CD4-positive, CD25-positive, alpha-beta regulatory T cell (primary cell): Measurements from ENCODE around the gene MYH8. TPM values are rescaled to one million over a fixed set of nuclear protein-coding genes. Genes with fewer than 3 reads are reported as not detected.

ENCODE experiments used
- ATAC-seq, 2 donors: fragments of 150-1000 bp; cut with Tn5 transposase; one replicate each; pipeline ENCODE4 v1.10.0; 2021; ENCODE audit warnings: low read depth in 2 of 2, moderate number of reproducible peaks in 2 of 2, moderate library complexity in 1 of 2
- DNase-seq, 3 donors: peaks; one replicate each; pipeline versions ENCODE4 v3.0.0 to v3.0.0-alpha.2; 2012 to 2022; ENCODE audit warnings: mixed read lengths in 1 of 3
- H3K27ac ChIP-seq: one replicate; pipeline ENCODE4 v1.7.0; 2013; ENCODE audit warnings: mild to moderate bottlenecking, low read length; ENCODE audit not compliant: insufficient read depth, poor library complexity, severe bottlenecking
- H3K27me3 ChIP-seq: one replicate; pipeline ENCODE4 v1.7.0; 2013; ENCODE audit warnings: low read length; ENCODE audit not compliant: control insufficient read depth, insufficient read depth
- H3K36me3 ChIP-seq: one replicate; pipeline ENCODE4 v1.7.0; 2013; ENCODE audit warnings: mild to moderate bottlenecking, low read length, moderate library complexity; ENCODE audit not compliant: control insufficient read depth, insufficient read depth
- H3K4me1 ChIP-seq: 2 replicates; pipeline ENCODE4 v1.7.0; 2013; ENCODE audit warnings: mild to moderate bottlenecking, low read length; ENCODE audit not compliant: insufficient read depth, control insufficient read depth, poor library complexity, severe bottlenecking
- H3K4me3 ChIP-seq: one replicate; pipeline ENCODE4 v1.7.0; 2013; ENCODE audit warnings: low read depth, mild to moderate bottlenecking, low read length, moderate library complexity
- H3K9me3 ChIP-seq, 2 experiments: 1 replicate in 1 of 2; 2 replicates in 1 of 2; pipeline ENCODE4 v1.7.0; 2013; ENCODE audit warnings: low read length in 2 of 2, mild to moderate bottlenecking in 1 of 2, moderate library complexity in 1 of 2; ENCODE audit not compliant: control insufficient read depth in 2 of 2
- H3K27ac Mint-ChIP-seq, 3 donors: one replicate each; pipeline ENCODE4 v1.8.0; 2020 to 2022; ENCODE audit warnings: mild to moderate bottlenecking in 3 of 3, mixed read lengths in 3 of 3, moderate library complexity in 2 of 3
- H3K27me3 Mint-ChIP-seq: one replicate; pipeline ENCODE4 v1.8.0; 2022; ENCODE audit warnings: mild to moderate bottlenecking, mixed read lengths
- H3K36me3 Mint-ChIP-seq: one replicate; pipeline ENCODE4 v1.8.0; 2020; ENCODE audit warnings: mixed read lengths
- H3K4me1 Mint-ChIP-seq, 4 donors: one replicate each; pipeline ENCODE4 v1.8.0; 2020 to 2022; ENCODE audit warnings: mixed read lengths in 4 of 4, mild to moderate bottlenecking in 1 of 4
- H3K4me3 Mint-ChIP-seq, 4 donors: one replicate each; pipeline ENCODE4 v1.8.0; 2020 to 2022; ENCODE audit warnings: mild to moderate bottlenecking in 4 of 4, mixed read lengths in 4 of 4, moderate library complexity in 3 of 4
- H3K9me3 Mint-ChIP-seq, 7 donors: one replicate each; pipeline ENCODE4 v1.8.0; 2020 to 2022; ENCODE audit warnings: mixed read lengths in 7 of 7, mild to moderate bottlenecking in 3 of 7, moderate library complexity in 2 of 7
- polyA plus RNA-seq, 4 donors: library from polyadenylated mRNA; unstranded; fragments of 300-500 nt; fragmentation: Illumina TruSeq; gene quantifications; one replicate each; pipeline ENCODE4 v1.2.3, GENCODE V29; 2021
- total RNA-seq: library from RNA; stranded (reverse); gene quantifications from one replicate; pipeline ENCODE4 v1.2.3, GENCODE V29; 2022

MYH8 gene
- total and polyA plus RNA-seq, 5 donors from 2014 or later: not detected

GRCh38 chr17:10380631-10381408 is 40.9 kb downstream of the MYH8 start:
- Mint-ChIP-seq H3K36me3 (no peaks in the 10 kb centered on the region), H3K27me3 (no peaks in the 10 kb centered on the region), H3K4me3 (no peak overlapping the region), H3K27ac (no peak overlapping the region), H3K4me1 (no peaks in the 10 kb centered on the region), H3K9me3 (no peaks in the 10 kb centered on the region)
- H3K4me3 ChIP-seq: no peak overlapping the region
- DNase-seq: no peak
- no peaks in the 10 kb centered on the region for H3K9me3 ChIP-seq
- H3K27me3 ChIP-seq: no peaks in the 10 kb centered on the region
- no peak for ATAC-seq
- H3K36me3 ChIP-seq: no peaks in the 10 kb centered on the region
- H3K4me1 ChIP-seq: no peaks in the 10 kb centered on the region
- H3K27ac ChIP-seq: no peak overlapping the region

- no peak within 1 kb of the TSS for H3K27ac Mint-ChIP-seq
- H3K9me3 Mint-ChIP-seq: peaks cover 0 to 3% (median 0%) of the 10 kb centered on the region in 7 donors
- ATAC-seq: no peak
- no peaks in the 10 kb centered on the region for H3K4me1 ChIP-seq
- no peak for DNase-seq
- no peak within 1 kb of the TSS for H3K27ac ChIP-seq
- H3K9me3 ChIP-seq: no peaks in the 10 kb centered on the region
- H3K36me3 ChIP-seq: no peaks in the 10 kb centered on the region
- no peak within 1 kb of the TSS for H3K4me3 ChIP-seq
- no peaks in the 10 kb centered on the region for H3K27me3 Mint-ChIP-seq
- no peak within 1 kb of the TSS for H3K4me3 Mint-ChIP-seq
- no peaks in the 10 kb centered on the region for H3K36me3 Mint-ChIP-seq
- no peaks in the 10 kb centered on the region for H3K4me1 Mint-ChIP-seq
- H3K27me3 ChIP-seq: peaks cover 2% of the 10 kb centered on the region
These were observed 48.8 kb downstream of the MYH8 start, which contains the start of gene MYH13 for GRCh38 chr17:10372906-10373305. Gene MYH13 (minus strand): TSS chr17:10373006. CDS start chr17:10364530, 8,476 bp downstream.

GRCh38 chr17:10370016-10370608 is 51.6 kb downstream of the MYH8 start:
- Histone ChIP-seq H3K27me3 (peaks cover 2% of the 10 kb centered on the region), H3K4me1 (no peaks in the 10 kb centered on the region), H3K4me3 (no peak overlapping the region), H3K27ac (no peak overlapping the region), H3K9me3 (no peaks in the 10 kb centered on the region), H3K36me3 (no peaks in the 10 kb centered on the region)
- peaks cover 5% of the 10 kb centered on the region for H3K27me3 Mint-ChIP-seq
- peaks cover 0 to 4% (median 0%) of the 10 kb centered on the region in 7 donors for H3K9me3 Mint-ChIP-seq
- DNase-seq (no peak), ATAC-seq (no peak)
- H3K4me3 Mint-ChIP-seq: no peak overlapping the region
- no peak overlapping the region for H3K27ac Mint-ChIP-seq
- H3K36me3 Mint-ChIP-seq: peaks cover 3% of the 10 kb centered on the region
- no peaks in the 10 kb centered on the region for H3K4me1 Mint-ChIP-seq

GRCh38 chr17:10369239-10369638 is 52.5 kb downstream of the MYH8 start:
- peaks cover 5% of the 10 kb centered on the region for H3K27me3 Mint-ChIP-seq
- H3K4me1 ChIP-seq: no peaks in the 10 kb centered on the region
- no peak overlapping the region for H3K27ac Mint-ChIP-seq

GRCh38 chr17:10368561-10368960 is 53.2 kb downstream of the MYH8 start:
- Mint-ChIP-seq H3K27me3 (peaks cover 5% of the 10 kb centered on the region), H3K9me3 (peaks cover 0 to 4% (median 0%) of the 10 kb centered on the region in 7 donors), H3K27ac (no peak overlapping the region), H3K4me1 (no peaks in the 10 kb centered on the region), H3K4me3 (no peak overlapping the region), H3K36me3 (peaks cover 3% of the 10 kb centered on the region)
- H3K4me1 ChIP-seq: no peaks in the 10 kb centered on the region
- no peaks in the 10 kb centered on the region for H3K9me3 ChIP-seq
- H3K36me3 ChIP-seq: no peaks in the 10 kb centered on the region
- peaks cover 2% of the 10 kb centered on the region for H3K27me3 ChIP-seq
- H3K27ac ChIP-seq: no peak overlapping the region
- no peak for ATAC-seq
- DNase-seq: no peak
- H3K4me3 ChIP-seq: no peak overlapping the region

More at GRCh38 chr17:10369239-10369638, 52.5 kb downstream of the MYH8 start:
- DNase-seq (no peak), ATAC-seq (no peak)
- H3K27ac ChIP-seq: no peak overlapping the region
- no peaks in the 10 kb centered on the region for H3K9me3 ChIP-seq
- Mint-ChIP-seq H3K9me3 (peaks cover 0 to 4% (median 0%) of the 10 kb centered on the region in 7 donors), H3K4me3 (no peak overlapping the region), H3K36me3 (peaks cover 3% of the 10 kb centered on the region), H3K4me1 (no peaks in the 10 kb centered on the region)
- H3K36me3 ChIP-seq: no peaks in the 10 kb centered on the region
- no peak overlapping the region for H3K4me3 ChIP-seq
- H3K27me3 ChIP-seq: peaks cover 2% of the 10 kb centered on the region

GRCh38 chr17:10360578-10360977 is 61.2 kb downstream of the MYH8 start:
- no peaks in the 10 kb centered on the region for H3K9me3 ChIP-seq
- no peaks in the 10 kb centered on the region for H3K27me3 ChIP-seq
- no peak overlapping the region for H3K4me3 Mint-ChIP-seq
- no peaks in the 10 kb centered on the region for H3K36me3 Mint-ChIP-seq
- H3K9me3 Mint-ChIP-seq: peaks cover 0 to 2% (median 0%) of the 10 kb centered on the region in 7 donors
- ATAC-seq (no peak), DNase-seq (no peak)
- H3K27ac ChIP-seq: no peak overlapping the region
- no peaks in the 10 kb centered on the region for H3K4me1 ChIP-seq
- no peak overlapping the region for H3K4me3 ChIP-seq
- H3K36me3 ChIP-seq: no peaks in the 10 kb centered on the region
- H3K4me1 Mint-ChIP-seq: no peaks in the 10 kb centered on the region
- no peak overlapping the region for H3K27ac Mint-ChIP-seq
- no peaks in the 10 kb centered on the region for H3K27me3 Mint-ChIP-seq

- Mint-ChIP-seq H3K9me3 (peaks cover 0 to 2% (median 0%) of the 10 kb centered on the region in 7 donors), H3K36me3 (no peaks in the 10 kb centered on the region), H3K4me3 (no peak overlapping the region), H3K27me3 (no peaks in the 10 kb centered on the region), H3K4me1 (no peaks in the 10 kb centered on the region), H3K27ac (no peak overlapping the region)
- Histone ChIP-seq H3K27me3 (no peaks in the 10 kb centered on the region), H3K36me3 (no peaks in the 10 kb centered on the region), H3K27ac (no peak overlapping the region), H3K9me3 (no peaks in the 10 kb centered on the region), H3K4me3 (no peak overlapping the region), H3K4me1 (no peaks in the 10 kb centered on the region)
- ATAC-seq: no peak
- peak in 1 of 3 donors; percentile 23 for DNase-seq
These were observed 64.0 kb downstream of the MYH8 start for GRCh38 chr17:10357768-10358167.
